GM12878 (cell line): Measurements from ENCODE around the gene VSTM4. TPM values are rescaled to one million over a fixed set of nuclear protein-coding genes. Genes with fewer than 3 reads are reported as not detected.

Source experiments
- ATAC-seq: fragments of 200-7000 bp; cut with Tn5 transposase; 3 replicates; pipeline ENCODE4 v1.9.1; 2020; ENCODE audit warnings: mild to moderate bottlenecking, moderate library complexity
- BruUV-seq: library from RNA; stranded (reverse); fragments of 400-500 nt; replicated peaks from 2 replicates; lab custom pipeline; 2021; lab: Mats Ljungman, UMichigan
- CTCF ChIA-PET: fragments of 300-600 bp; sonication (Branson Sonifier 250); formaldehyde crosslinking; extraction: SDS; loops from one replicate; lab custom pipeline; 2021; ENCODE audit warnings: inconsistent platforms; lab: Yijun Ruan, JAX
- POLR2A ChIA-PET: fragments of 350-600 bp; formaldehyde crosslinking; extraction: SDS; loops from one replicate; lab custom pipeline; 2021; ENCODE audit warnings: inconsistent platforms; lab: Charles Lee
- RAD21 ChIA-PET: fragments of 300-600 bp; sonication (Branson Sonifier 250); formaldehyde crosslinking; loops from one replicate; lab custom pipeline; 2023; ENCODE audit warnings: antibody characterized with exemption; ENCODE audit not compliant: unreplicated experiment; lab: Charles Lee
- SMC1A ChIA-PET: fragments of 300-600 bp; sonication (Branson Sonifier 250); formaldehyde crosslinking; loops from one replicate; lab custom pipeline; 2023; ENCODE audit not compliant: unreplicated experiment, uncharacterized antibody; lab: Charles Lee
- DNase-seq: peaks from one replicate; pipeline ENCODE4 v3.0.0-alpha.2; 2011; ENCODE audit warnings: low read depth, low spot score
- FAIRE-seq: peaks from 3 replicates; lab custom pipeline; 2011; peaks lifted over from hg19 to GRCh38; lab: Jason Lieb, UNC
- H2AFZ ChIP-seq: 2 replicates; pipeline ENCODE4 v1.6.0; 2011; ENCODE audit warnings: low read depth, low read length, control low read depth; ENCODE audit not compliant: control insufficient read depth
- H3K27ac ChIP-seq: 2 replicates; pipeline ENCODE4 v1.5.1; 2011; ENCODE audit warnings: control low read depth; ENCODE audit not compliant: control insufficient read depth, insufficient read depth
- H3K27me3 ChIP-seq, 2 experiments: replicated peaks in 1 of 2; 2 replicates each; pipeline versions ENCODE4 v1.6.0 to v1.6.1; 2011; ENCODE audit warnings: low read length in 1 of 2; ENCODE audit not compliant: control insufficient read depth in 2 of 2, insufficient read depth in 2 of 2
- H3K36me3 ChIP-seq, 2 experiments: 2 replicates each; pipeline ENCODE4 v1.5.1; 2011; ENCODE audit warnings: low read length in 1 of 2; ENCODE audit not compliant: control insufficient read depth in 2 of 2, insufficient read depth in 2 of 2
- H3K4me1 ChIP-seq: 2 replicates; pipeline ENCODE4 v1.6.1; 2011; ENCODE audit warnings: mild to moderate bottlenecking, low read length, moderate library complexity, mixed read lengths; ENCODE audit not compliant: control insufficient read depth, insufficient read depth
- H3K4me2 ChIP-seq: 2 replicates; pipeline ENCODE4 v1.6.0; 2011; ENCODE audit warnings: control low read depth; ENCODE audit not compliant: control insufficient read depth, insufficient read depth
- H3K4me3 ChIP-seq: fragments of 200-600 bp; sonication (generic); 2 replicates; pipeline ENCODE4 v1.5.1; 2016
- H3K79me2 ChIP-seq: 2 replicates; pipeline ENCODE4 v1.6.0; 2011; ENCODE audit warnings: low read length; ENCODE audit not compliant: control insufficient read depth, insufficient read depth
- H3K9ac ChIP-seq: 2 replicates; pipeline ENCODE4 v1.8.0; 2011; ENCODE audit warnings: low read length, control low read depth, mixed read lengths; ENCODE audit not compliant: control insufficient read depth, insufficient read depth
- H3K9me3 ChIP-seq: replicated peaks from 3 replicates; pipeline ENCODE4 v1.5.1; 2011; ENCODE audit warnings: mild to moderate bottlenecking, low read length; ENCODE audit not compliant: control insufficient read depth, insufficient read depth
- H4K20me1 ChIP-seq: 2 replicates; pipeline ENCODE4 v1.6.0; 2011; ENCODE audit not compliant: control insufficient read depth, insufficient read depth
- KLF5 ChIP-seq: fragments of 450-650 bp; IDR thresholded peaks from 2 replicates; pipeline ENCODE4 v1.6.1; 2014; ENCODE audit warnings: mild to moderate bottlenecking; ENCODE audit not compliant: partially characterized antibody
- MAX ChIP-seq: IDR thresholded peaks from 2 replicates; pipeline ENCODE4 v1.6.1; 2012; ENCODE audit warnings: low read depth, low read length, improper control_type of control experiment
- NR2F1 ChIP-seq: fragments of 450-650 bp; conservative IDR thresholded peaks from 2 replicates; pipeline ENCODE4 v1.6.1; 2017; ENCODE audit warnings: mild to moderate bottlenecking
- POLR2AphosphoS5 ChIP-seq: IDR thresholded peaks from 2 replicates; pipeline ENCODE4 v1.6.1; 2011; ENCODE audit warnings: mild to moderate bottlenecking, low read length, inconsistent platforms
- TCF7 ChIP-seq: IDR thresholded peaks from 2 replicates; pipeline ENCODE4 v1.6.1; 2014; ENCODE audit warnings: antibody characterized with exemption, borderline replicate concordance
- WGBS: methylation state at CpG from one replicate; pipeline ENCODE4 v1.1.6; 2016; ENCODE audit warnings: low lambda C conversion rate; ENCODE audit not compliant: insufficient replicate concordance, insufficient coverage; ENCODE audit errors: missing lambda C conversion rate; 5-methylcytosine and 5-hydroxymethylcytosine counted together
- in situ Hi-C: fragments of 300-500 bp; cut with MboI; formaldehyde crosslinking; loops from 9 replicates; pipeline ENCODE4 v1.14.3; 2018; ENCODE audit warnings: mixed read lengths
- intact Hi-C: fragments of 100-400 bp; cut with micrococcal nuclease; formaldehyde crosslinking; loops from one replicate; pipeline ENCODE4 v1.14.2; 2022; ENCODE audit not compliant: unreplicated experiment
- polyA plus RNA-seq, 11 experiments: library from polyadenylated mRNA; depleted of rRNA in 4 of 11; unstranded in 6 of 11; stranded (reverse) in 5 of 11; fragments of >200 nt; fragmentation: Nextera tagmentation in 4 of 11; fragmentation: Illumina TruSeq in 1 of 11; extraction: Ambion mirVana in 4 of 11; extraction: Trizol in 1 of 11; gene quantifications; 1 replicate in 1 of 11; 2 replicates in 10 of 11; pipeline versions ENCODE4 v1.2.1 to v1.2.3, GENCODE V29; 2011 to 2016; ENCODE audit warnings: inconsistent platforms in 2 of 11, missing spikeins in 2 of 11, low read depth in 1 of 11
- total RNA-seq, 4 experiments: library from RNA; depleted of rRNA in 3 of 4; stranded (reverse); fragments of >200 nt in 3 of 4; fragmentation: Illumina TruSeq in 1 of 4; extraction: Trizol in 1 of 4; gene quantifications; 2 replicates each; pipeline versions ENCODE4 v1.2.1 to v1.2.3, GENCODE V29; 2013 to 2021
- TF ChIP-seq, protein P1 (sequence below): fragments of 450-650 bp; IDR thresholded peaks from 2 replicates; pipeline ENCODE4 v1.6.1; 2017; ENCODE audit warnings: antibody characterized with exemption, mild to moderate bottlenecking, moderate library complexity
- TF ChIP-seq, protein P2 (sequence below): IDR thresholded peaks from 2 replicates; pipeline ENCODE4 v1.6.1; 2011; ENCODE audit warnings: mild to moderate bottlenecking, low read depth, low read length, moderate library complexity; ENCODE audit not compliant: insufficient replicate concordance

VSTM4 gene
- total and polyA plus RNA-seq, 10 of the 15 experiments (the other 5 are each of a cell fraction or from before 2014, with no cell fraction given) = 0.01 to 0.14 (median 0.02) TPM; not detected in 7

- in situ Hi-C loops = no loop called here
- TF ChIP-seq, protein P1, sequence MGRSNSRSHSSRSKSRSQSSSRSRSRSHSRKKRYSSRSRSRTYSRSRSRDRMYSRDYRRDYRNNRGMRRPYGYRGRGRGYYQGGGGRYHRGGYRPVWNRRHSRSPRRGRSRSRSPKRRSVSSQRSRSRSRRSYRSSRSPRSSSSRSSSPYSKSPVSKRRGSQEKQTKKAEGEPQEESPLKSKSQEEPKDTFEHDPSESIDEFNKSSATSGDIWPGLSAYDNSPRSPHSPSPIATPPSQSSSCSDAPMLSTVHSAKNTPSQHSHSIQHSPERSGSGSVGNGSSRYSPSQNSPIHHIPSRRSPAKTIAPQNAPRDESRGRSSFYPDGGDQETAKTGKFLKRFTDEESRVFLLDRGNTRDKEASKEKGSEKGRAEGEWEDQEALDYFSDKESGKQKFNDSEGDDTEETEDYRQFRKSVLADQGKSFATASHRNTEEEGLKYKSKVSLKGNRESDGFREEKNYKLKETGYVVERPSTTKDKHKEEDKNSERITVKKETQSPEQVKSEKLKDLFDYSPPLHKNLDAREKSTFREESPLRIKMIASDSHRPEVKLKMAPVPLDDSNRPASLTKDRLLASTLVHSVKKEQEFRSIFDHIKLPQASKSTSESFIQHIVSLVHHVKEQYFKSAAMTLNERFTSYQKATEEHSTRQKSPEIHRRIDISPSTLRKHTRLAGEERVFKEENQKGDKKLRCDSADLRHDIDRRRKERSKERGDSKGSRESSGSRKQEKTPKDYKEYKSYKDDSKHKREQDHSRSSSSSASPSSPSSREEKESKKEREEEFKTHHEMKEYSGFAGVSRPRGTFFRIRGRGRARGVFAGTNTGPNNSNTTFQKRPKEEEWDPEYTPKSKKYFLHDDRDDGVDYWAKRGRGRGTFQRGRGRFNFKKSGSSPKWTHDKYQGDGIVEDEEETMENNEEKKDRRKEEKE = no peak
- TF ChIP-seq TCF7 (no peak), POLR2AphosphoS5 (no peak), MAX (no peak), KLF5 (no peak), NR2F1 (no peak)
- TF ChIP-seq, protein P2, sequence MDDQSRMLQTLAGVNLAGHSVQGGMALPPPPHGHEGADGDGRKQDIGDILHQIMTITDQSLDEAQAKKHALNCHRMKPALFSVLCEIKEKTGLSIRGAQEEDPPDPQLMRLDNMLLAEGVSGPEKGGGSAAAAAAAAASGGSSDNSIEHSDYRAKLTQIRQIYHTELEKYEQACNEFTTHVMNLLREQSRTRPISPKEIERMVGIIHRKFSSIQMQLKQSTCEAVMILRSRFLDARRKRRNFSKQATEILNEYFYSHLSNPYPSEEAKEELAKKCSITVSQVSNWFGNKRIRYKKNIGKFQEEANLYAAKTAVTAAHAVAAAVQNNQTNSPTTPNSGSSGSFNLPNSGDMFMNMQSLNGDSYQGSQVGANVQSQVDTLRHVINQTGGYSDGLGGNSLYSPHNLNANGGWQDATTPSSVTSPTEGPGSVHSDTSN = no peak
- no peaks in the 10 kb centered on the region for H3K36me3 ChIP-seq
- H3K9me3 ChIP-seq = no peaks in the 10 kb centered on the region
- ChIA-PET CTCF (no interaction called here), RAD21 (no interaction called here), POLR2A (no interaction called here), SMC1A (interaction anchor here (0.9 to 1.2 kb wide), 2 partner anchors 22 to 29 kb away, joined by 3 to 4 read pairs; no protein-coding TSS in a partner anchor)
- intact Hi-C loops = no loop called here
- no TSS peak for BruUV-seq
- H4K20me1 ChIP-seq = no peaks in the 10 kb centered on the region
- H3K27me3 ChIP-seq = peaks cover 5 to 17% of the 10 kb centered on the region in 2 experiments
- H3K4me2 ChIP-seq = no peak overlapping the region
- no peak for DNase-seq
- H3K9ac ChIP-seq = no peak overlapping the region
- H2AFZ ChIP-seq = no peak overlapping the region
- H3K4me1 ChIP-seq = no peaks in the 10 kb centered on the region
- FAIRE-seq = no peak
- no peak overlapping the region for H3K4me3 ChIP-seq
- no peak overlapping the region for H3K27ac ChIP-seq
- whole genome bisulfite sequencing = 7% methylated on average over 4 of the region's 4 CpGs
- no peaks in the 10 kb centered on the region for H3K79me2 ChIP-seq
- ATAC-seq = no peak
Measured at GRCh38 chr10:49117376-49118070, 2.2 kb upstream of the VSTM4 start.
